MM.1S (cell line): ENCODE measurements around the gene FREM1.

ENCODE experiments used
- EZH2 ChIP-seq: fragments of 300-600 bp; sonication (generic); optimal IDR thresholded peaks from 2 replicates; pipeline ENCODE3; 2017; ENCODE audit warnings: low read depth, mild to moderate bottlenecking, antibody characterized with exemption, low read length, mixed read lengths
- EZH2phosphoT487 ChIP-seq: fragments of 300-600 bp; sonication (generic); IDR thresholded peaks from 2 replicates; pipeline ENCODE4 v1.6.1; 2018; ENCODE audit warnings: antibody characterized with exemption, low read length
- TF ChIP-seq, protein P1 (sequence below): fragments of 300-600 bp; sonication (generic); IDR thresholded peaks from 2 replicates; pipeline ENCODE4 v1.5.1; 2016; ENCODE audit warnings: antibody characterized with exemption, low read length, mixed read lengths

DNA sequence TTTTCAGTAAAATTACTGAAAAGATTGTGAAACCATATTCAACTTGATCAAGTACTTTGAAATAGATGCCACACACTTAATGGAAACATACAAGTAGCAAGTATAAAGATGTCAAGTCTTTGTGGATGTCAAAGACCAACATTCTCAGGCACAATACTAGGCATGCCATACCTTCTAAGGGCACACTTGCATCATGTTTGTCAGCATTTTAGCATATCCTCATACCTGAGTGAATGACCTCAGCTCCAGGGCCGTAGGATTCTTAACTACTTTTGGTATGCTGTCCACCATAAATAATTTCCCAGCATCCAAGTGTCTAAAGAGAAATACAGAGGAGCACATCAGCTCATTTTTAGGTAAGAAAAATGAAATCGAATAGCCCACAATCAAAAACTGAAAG is 86.4 kb downstream of the FREM1 start:
- TF ChIP-seq, protein P1, sequence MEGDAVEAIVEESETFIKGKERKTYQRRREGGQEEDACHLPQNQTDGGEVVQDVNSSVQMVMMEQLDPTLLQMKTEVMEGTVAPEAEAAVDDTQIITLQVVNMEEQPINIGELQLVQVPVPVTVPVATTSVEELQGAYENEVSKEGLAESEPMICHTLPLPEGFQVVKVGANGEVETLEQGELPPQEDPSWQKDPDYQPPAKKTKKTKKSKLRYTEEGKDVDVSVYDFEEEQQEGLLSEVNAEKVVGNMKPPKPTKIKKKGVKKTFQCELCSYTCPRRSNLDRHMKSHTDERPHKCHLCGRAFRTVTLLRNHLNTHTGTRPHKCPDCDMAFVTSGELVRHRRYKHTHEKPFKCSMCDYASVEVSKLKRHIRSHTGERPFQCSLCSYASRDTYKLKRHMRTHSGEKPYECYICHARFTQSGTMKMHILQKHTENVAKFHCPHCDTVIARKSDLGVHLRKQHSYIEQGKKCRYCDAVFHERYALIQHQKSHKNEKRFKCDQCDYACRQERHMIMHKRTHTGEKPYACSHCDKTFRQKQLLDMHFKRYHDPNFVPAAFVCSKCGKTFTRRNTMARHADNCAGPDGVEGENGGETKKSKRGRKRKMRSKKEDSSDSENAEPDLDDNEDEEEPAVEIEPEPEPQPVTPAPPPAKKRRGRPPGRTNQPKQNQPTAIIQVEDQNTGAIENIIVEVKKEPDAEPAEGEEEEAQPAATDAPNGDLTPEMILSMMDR: no peak
- TF ChIP-seq EZH2: no peak
- TF ChIP-seq EZH2phosphoT487: no peak
